HCT116 (cell line): Measurements from ENCODE around the gene ADIRF. TPM values are rescaled to one million over a fixed set of nuclear protein-coding genes. Genes with fewer than 3 reads are reported as not detected.

Experiments
- ATAC-seq: fragments of 200-7000 bp; cut with Tn5 transposase; 2 replicates; pipeline ENCODE4 v1.9.1; 2020; ENCODE audit warnings: mild to moderate bottlenecking, moderate library complexity
- BruUV-seq: library from RNA; stranded (reverse); fragments of 400-500 nt; replicated peaks from 2 replicates; lab custom pipeline; 2021; lab: Mats Ljungman, UMichigan
- CTCF ChIA-PET: fragments of 300-600 bp; sonication (Branson Sonifier 250); formaldehyde crosslinking; loops from one replicate; lab custom pipeline; 2021; ENCODE audit warnings: antibody characterized with exemption; lab: Charles Lee
- POLR2A ChIA-PET: fragments of 300-600, 350-600 bp; sonication (Branson Sonifier 250); formaldehyde crosslinking; loops from one replicate; lab custom pipeline; 2021; ENCODE audit warnings: antibody characterized with exemption; lab: Charles Lee
- RAD21 ChIA-PET, 2 experiments: fragments of 300-600 bp; sonication (Branson Sonifier 250); formaldehyde crosslinking; loops; one replicate each; lab custom pipeline; 2023; ENCODE audit warnings: low total read pairs in 2 of 2; ENCODE audit not compliant: uncharacterized antibody in 2 of 2, unreplicated experiment in 2 of 2, low non-redundant PET in 1 of 2; lab: Charles Lee
- DNase-seq: peaks from one replicate; pipeline ENCODE4 v3.0.0-alpha.2; 2010; ENCODE audit warnings: low read depth, low spot score
- H2AFZ ChIP-seq: fragments of 200-600 bp; shearing (Covaris generic), sonication (generic); 2 replicates; pipeline ENCODE4 v1.6.1; 2017; ENCODE audit warnings: low read depth, mixed run types, mixed read lengths, antibody characterized with exemption, low read length; ENCODE audit not compliant: poor library complexity, severe bottlenecking
- H3K27ac ChIP-seq: 2 replicates; pipeline ENCODE4 v1.5.1; 2012; ENCODE audit warnings: low read depth, low read length
- H3K27me3 ChIP-seq: fragments of 200-600 bp; sonication (generic); 2 replicates; pipeline ENCODE4 v1.6.1; 2016; ENCODE audit warnings: mixed run types, low read length, mixed read lengths; ENCODE audit not compliant: insufficient read depth
- H3K36me3 ChIP-seq, 2 experiments: fragments of 200-500 bp in 1 of 2; fragments of 200-600 bp in 1 of 2; sonication (Bioruptor generic) in 1 of 2; sonication (generic) in 1 of 2; 2 replicates each; pipeline versions ENCODE4 v1.5.1 to v1.6.1; 2014 to 2016; ENCODE audit warnings: low read length in 2 of 2, inconsistent platforms in 1 of 2, mixed read lengths in 1 of 2, mixed run types in 1 of 2; ENCODE audit not compliant: insufficient read depth in 2 of 2, control insufficient read depth in 1 of 2
- H3K4me1 ChIP-seq, 2 experiments: fragments of 200-600 bp in 1 of 2; sonication (generic) in 1 of 2; 2 replicates each; pipeline versions ENCODE4 v1.5.1 to v1.6.1; 2012 to 2017; ENCODE audit warnings: low read length in 2 of 2, inconsistent platforms in 1 of 2, mild to moderate bottlenecking in 1 of 2, mixed read lengths in 1 of 2, mixed run types in 1 of 2, moderate library complexity in 1 of 2; ENCODE audit not compliant: insufficient read depth in 2 of 2, control insufficient read depth in 1 of 2
- H3K4me2 ChIP-seq: fragments of 200-600 bp; sonication (generic); 2 replicates; pipeline ENCODE4 v1.6.1; 2017; ENCODE audit warnings: mixed run types, low read length, mixed read lengths
- H3K4me3 ChIP-seq, 2 experiments: fragments of 200-600 bp in 1 of 2; sonication (generic) in 1 of 2; replicated peaks in 1 of 2; 2 replicates each; pipeline ENCODE4 v1.5.1; 2011 to 2016; ENCODE audit warnings: low read length in 2 of 2, control low read depth in 1 of 2, low read depth in 1 of 2, mild to moderate bottlenecking in 1 of 2, mixed read lengths in 1 of 2, mixed run types in 1 of 2
- H3K79me2 ChIP-seq: fragments of 200-600 bp; sonication (generic); 2 replicates; pipeline ENCODE4 v1.6.1; 2017; ENCODE audit warnings: mild to moderate bottlenecking, mixed run types, low read length, moderate library complexity, mixed read lengths; ENCODE audit not compliant: insufficient read depth
- H3K9ac ChIP-seq: fragments of 200-600 bp; sonication (generic); 2 replicates; pipeline ENCODE4 v1.6.1; 2016; ENCODE audit warnings: low read length, mixed read lengths
- H3K9me2 ChIP-seq: fragments of 200-600 bp; sonication (generic), shearing (Covaris generic); 2 replicates; pipeline ENCODE4 v1.6.1; 2017; ENCODE audit warnings: mixed run types, mild to moderate bottlenecking, moderate library complexity; ENCODE audit not compliant: insufficient read depth
- H3K9me3 ChIP-seq, 2 experiments: fragments of 200-500 bp in 1 of 2; fragments of 200-600 bp in 1 of 2; sonication (Bioruptor generic) in 1 of 2; sonication (generic) in 1 of 2; 2 replicates each; pipeline ENCODE4 v1.6.1; 2014 to 2017; ENCODE audit warnings: low read length in 2 of 2, mixed read lengths in 2 of 2, inconsistent platforms in 1 of 2, low read depth in 1 of 2, mild to moderate bottlenecking in 1 of 2, mixed run types in 1 of 2, moderate library complexity in 1 of 2; ENCODE audit not compliant: control insufficient read depth in 1 of 2, insufficient read depth in 1 of 2
- H4K20me1 ChIP-seq: fragments of 200-600 bp; sonication (generic), shearing (Covaris generic); 2 replicates; pipeline ENCODE4 v1.6.1; 2017; ENCODE audit warnings: mixed run types, mild to moderate bottlenecking, moderate library complexity; ENCODE audit not compliant: insufficient read depth
- ATF3 ChIP-seq: IDR thresholded peaks from 2 replicates; pipeline ENCODE4 v1.6.1; 2012
- CBX3 ChIP-seq: IDR thresholded peaks from 2 replicates; pipeline ENCODE4 v1.6.1; 2012; ENCODE audit warnings: low read depth
- ELF1 ChIP-seq: IDR thresholded peaks from 2 replicates; pipeline ENCODE4 v1.6.1; 2012; ENCODE audit warnings: low read depth, borderline replicate concordance
- EZH2phosphoT487 ChIP-seq: fragments of 200-600 bp; IDR thresholded peaks from 2 replicates; pipeline ENCODE4 v1.6.1; 2018; ENCODE audit warnings: antibody characterized with exemption, borderline replicate concordance
- JUND ChIP-seq: IDR thresholded peaks from 2 replicates; pipeline ENCODE4 v1.6.1; 2012
- MAX ChIP-seq: IDR thresholded peaks from 2 replicates; pipeline ENCODE4 v1.6.1; 2012
- REST ChIP-seq: IDR thresholded peaks from 2 replicates; pipeline ENCODE4 v1.6.1; 2012; ENCODE audit warnings: low read depth
- SP1 ChIP-seq: IDR thresholded peaks from 2 replicates; pipeline ENCODE4 v1.6.1; 2012; ENCODE audit warnings: low read depth
- SRF ChIP-seq: IDR thresholded peaks from 2 replicates; pipeline ENCODE4 v1.6.1; 2012; ENCODE audit warnings: low read depth
- ZBTB33 ChIP-seq: IDR thresholded peaks from 2 replicates; pipeline ENCODE4 v1.6.1; 2011; ENCODE audit warnings: mild to moderate bottlenecking, low read length, moderate library complexity; ENCODE audit not compliant: insufficient replicate concordance; ENCODE audit errors: extremely low read depth
- ZFX ChIP-seq: fragments of 450-650 bp; IDR thresholded peaks from 2 replicates; pipeline ENCODE4 v1.6.1; 2017
- ZNF274 ChIP-seq: fragments of 200-500 bp; sonication (Bioruptor generic); IDR thresholded peaks from 2 replicates; pipeline ENCODE4 v1.6.1; 2014; ENCODE audit warnings: mild to moderate bottlenecking, low read depth, low read length, inconsistent platforms
- intact Hi-C: fragments of 100-400 bp; cut with micrococcal nuclease; formaldehyde crosslinking; loops from 2 replicates; pipeline ENCODE4 v1.10.0; 2022
- total RNA-seq: library from RNA; stranded (reverse); gene quantifications from one replicate; pipeline ENCODE4 v1.2.1, GENCODE V29; 2021; ENCODE audit not compliant: unreplicated experiment

The ADIRF gene
- total RNA-seq, 1 experiment from 2014 or later = 448 TPM

- Histone ChIP-seq H3K27ac (0 out of 2 replicates have a peak overlapping the region, but pooled peaks have one; percentile 6), H3K9ac (peak overlapping the region; percentile 21), H3K4me1 (peaks cover 45 to 88% of the 10 kb centered on the region in 2 experiments), H3K4me3 (0 out of 4 replicates have a peak overlapping the region, but pooled peaks of 1 of the 2 experiments have one; percentile 10), H3K9me2 (no peaks in the 10 kb centered on the region), H3K9me3 (no peaks in the 10 kb centered on the region), H4K20me1 (no peaks in the 10 kb centered on the region), H3K36me3 (no peaks in the 10 kb centered on the region), H3K79me2 (peaks cover 13% of the 10 kb centered on the region), H2AFZ (no peak overlapping the region), H3K27me3 (no peaks in the 10 kb centered on the region), H3K4me2 (peak overlapping the region; percentile 51)
- intact Hi-C loops = no loop called here
- no peak for DNase-seq
- ChIA-PET CTCF (no interaction called here), POLR2A (no interaction called here), RAD21 (no interaction called here)
- BruUV-seq = no TSS peak
- no peak for TF ChIP-seq ZBTB33
- TF ChIP-seq JUND = no peak
- no peak for TF ChIP-seq REST
- TF ChIP-seq CBX3 = no peak
- no peak for TF ChIP-seq ATF3
- TF ChIP-seq ZFX = no peak
- TF ChIP-seq ELF1 = no peak
- no peak for TF ChIP-seq MAX
- no peak for TF ChIP-seq SP1
- TF ChIP-seq ZNF274 = no peak
- no peak for TF ChIP-seq SRF
- no peak for TF ChIP-seq EZH2phosphoT487
- no peak for ATAC-seq
Observed at GRCh38 chr10:86974484-86974883, 6.2 kb downstream of the ADIRF start.
